Smooth muscle cell (in vitro differentiated cells): ENCODE measurements around the gene NRXN3. TPM values are rescaled to one million over a fixed set of nuclear protein-coding genes. Genes with fewer than 3 reads are reported as not detected.

ENCODE experiments used
- DNase-seq: peaks from one replicate; lab custom pipeline; 2025; ENCODE audit not compliant: unreplicated experiment; lab: John Stamatoyannopoulos, UW
- H2AFZ ChIP-seq: fragments of 200-600 bp; sonication (generic); 2 replicates; pipeline ENCODE4 v1.6.0; 2016; ENCODE audit warnings: antibody characterized with exemption, low read depth, mild to moderate bottlenecking
- H3F3A ChIP-seq: fragments of 200-600 bp; sonication (generic); 2 replicates; pipeline ENCODE4 v1.6.0; 2017; ENCODE audit warnings: antibody characterized with exemption, low read depth
- H3K27ac ChIP-seq: fragments of 200-600 bp; sonication (generic); 2 replicates; pipeline ENCODE4 v1.5.1; 2016; ENCODE audit warnings: low read depth, mild to moderate bottlenecking
- H3K27me3 ChIP-seq: fragments of 200-600 bp; sonication (generic); 2 replicates; pipeline ENCODE4 v1.6.1; 2016; ENCODE audit warnings: low read depth, mild to moderate bottlenecking
- H3K36me3 ChIP-seq: fragments of 200-600 bp; sonication (generic); 2 replicates; pipeline ENCODE4 v1.5.1; 2016; ENCODE audit warnings: low read depth
- H3K4me1 ChIP-seq: fragments of 200-600 bp; sonication (generic); 2 replicates; pipeline ENCODE4 v1.5.1; 2016; ENCODE audit warnings: low read depth
- H3K4me2 ChIP-seq: fragments of 200-600 bp; sonication (generic); 2 replicates; pipeline ENCODE4 v1.6.0; 2016; ENCODE audit warnings: mild to moderate bottlenecking
- H3K4me3 ChIP-seq: fragments of 200-600 bp; sonication (generic); 2 replicates; pipeline ENCODE4 v1.5.1; 2016; ENCODE audit warnings: mild to moderate bottlenecking
- H3K79me2 ChIP-seq: fragments of 200-600 bp; sonication (generic); 2 replicates; pipeline ENCODE4 v1.6.0; 2016; ENCODE audit warnings: low read depth, mild to moderate bottlenecking
- H3K9ac ChIP-seq: fragments of 200-600 bp; sonication (generic); 2 replicates; pipeline ENCODE4 v1.6.0; 2016; ENCODE audit warnings: low read depth
- H3K9me3 ChIP-seq: fragments of 200-600 bp; sonication (generic); replicated peaks from 2 replicates; pipeline ENCODE4 v1.5.1; 2016; ENCODE audit warnings: low read depth
- H4K20me1 ChIP-seq: fragments of 200-600 bp; sonication (generic); 2 replicates; pipeline ENCODE4 v1.6.0; 2016; ENCODE audit warnings: low read depth
- CTCF ChIP-seq: fragments of 200-600 bp; sonication (generic); IDR thresholded peaks from 2 replicates; pipeline ENCODE4 v1.5.1; 2017; ENCODE audit warnings: borderline replicate concordance, mild to moderate bottlenecking, antibody characterized with exemption; ENCODE audit not compliant: insufficient read depth, poor library complexity, severe bottlenecking
- WGBS: methylation state at CpG from one replicate; pipeline ENCODE4 v1.1.7; 2016; ENCODE audit warnings: low lambda C conversion rate; 5-methylcytosine and 5-hydroxymethylcytosine counted together
- polyA plus RNA-seq: library from polyadenylated mRNA; unstranded; fragments of >200 nt; fragmentation: Nextera tagmentation; extraction: Ambion mirVana; gene quantifications from 2 replicates; pipeline ENCODE4 v1.2.1, GENCODE V29; 2016
- total RNA-seq: library from RNA; depleted of rRNA; stranded (reverse); fragments of >200 nt; gene quantifications from 2 replicates; pipeline ENCODE4 v1.2.3, GENCODE V29; 2014

Gene NRXN3
- total and polyA plus RNA-seq, 2 experiments from 2014 or later = 1.2 to 7.0 TPM

GRCh38 chr14:78851189-78851588, 681.0 kb downstream of the NRXN3 start:
- 86% methylated on average over 3 of the region's 3 CpGs for WGBS
- no peak overlapping the region for H3K4me3 ChIP-seq
- no peak overlapping the region for H3K27ac ChIP-seq
- H3K9me3 ChIP-seq = no peaks in the 10 kb centered on the region
- no peaks in the 10 kb centered on the region for H4K20me1 ChIP-seq
- H3K27me3 ChIP-seq = peaks cover 8% of the 10 kb centered on the region
- no peak overlapping the region for H3K4me2 ChIP-seq
- no peaks in the 10 kb centered on the region for H3K36me3 ChIP-seq
- no peak overlapping the region for H3K9ac ChIP-seq
- H3K79me2 ChIP-seq = no peaks in the 10 kb centered on the region
- H3K4me1 ChIP-seq = peaks cover 19% of the 10 kb centered on the region
- DNase-seq = no peak
- no peaks in the 10 kb centered on the region for H3F3A ChIP-seq
- no peak for TF ChIP-seq CTCF
- no peak overlapping the region for H2AFZ ChIP-seq

GRCh38 chr14:78852040-78852439, 681.9 kb downstream of the NRXN3 start:
- H3K4me3 ChIP-seq = no peak overlapping the region
- no peaks in the 10 kb centered on the region for H3K79me2 ChIP-seq
- no peaks in the 10 kb centered on the region for H3F3A ChIP-seq
- H3K9ac ChIP-seq = no peak overlapping the region
- no peak for DNase-seq
- no peaks in the 10 kb centered on the region for H3K9me3 ChIP-seq
- H4K20me1 ChIP-seq = no peaks in the 10 kb centered on the region
- H3K4me2 ChIP-seq = no peak overlapping the region
- H2AFZ ChIP-seq = no peak overlapping the region
- H3K36me3 ChIP-seq = no peaks in the 10 kb centered on the region
- no peak overlapping the region for H3K27ac ChIP-seq
- 67% methylated on average over 1 of the region's 1 CpG for WGBS
- no peak for TF ChIP-seq CTCF
- H3K27me3 ChIP-seq = peaks cover 2% of the 10 kb centered on the region
- H3K4me1 ChIP-seq = peaks cover 19% of the 10 kb centered on the region

- Histone ChIP-seq H3K4me2 (no peak overlapping the region), H3K79me2 (no peaks in the 10 kb centered on the region), H3K4me3 (no peak overlapping the region), H3F3A (no peaks in the 10 kb centered on the region), H3K9me3 (no peaks in the 10 kb centered on the region), H3K9ac (no peak overlapping the region), H3K36me3 (no peaks in the 10 kb centered on the region), H2AFZ (no peak overlapping the region), H4K20me1 (no peaks in the 10 kb centered on the region), H3K4me1 (peaks cover 4% of the 10 kb centered on the region), H3K27me3 (no peaks in the 10 kb centered on the region), H3K27ac (no peak overlapping the region)
- 79% methylated on average over 4 of the region's 4 CpGs for WGBS
- TF ChIP-seq CTCF = no peak
- DNase-seq = no peak
Measured at GRCh38 chr14:78857974-78858373, 687.8 kb downstream of the NRXN3 start.

GRCh38 chr14:78863143-78863542, 693.0 kb downstream of the NRXN3 start:
- no peaks in the 10 kb centered on the region for H3K36me3 ChIP-seq
- no peak overlapping the region for H3K9ac ChIP-seq
- H3K4me1 ChIP-seq = peaks cover 3% of the 10 kb centered on the region
- no peaks in the 10 kb centered on the region for H3F3A ChIP-seq
- no peaks in the 10 kb centered on the region for H3K9me3 ChIP-seq
- H2AFZ ChIP-seq = no peak overlapping the region
- no peak overlapping the region for H3K4me3 ChIP-seq
- H4K20me1 ChIP-seq = no peaks in the 10 kb centered on the region
- no peaks in the 10 kb centered on the region for H3K79me2 ChIP-seq
- no peak overlapping the region for H3K4me2 ChIP-seq
- no peaks in the 10 kb centered on the region for H3K27me3 ChIP-seq
- H3K27ac ChIP-seq = no peak overlapping the region
- no peak for DNase-seq
- 3% methylated on average over 4 of the region's 4 CpGs for WGBS
- TF ChIP-seq CTCF = no peak
